ENCODE results near the gene ITGB2.

Gene ITGB2

GRCh38 chr21:44897326-44898010 lies 23.2 kb downstream of the ITGB2 start:
- no peak for DNase-seq (ENCODE audit: low read depth)

- no peak for DNase-seq (ENCODE audit: low read depth)
These were observed 24.0 kb downstream of the ITGB2 start for GRCh38 chr21:44896561-44897286.

GRCh38 chr21:44895859-44896258 lies 24.8 kb downstream of the ITGB2 start:
- no peak for DNase-seq (ENCODE audit: low read depth)

- no peak for DNase-seq (ENCODE audit: low read depth)
These were observed 25.9 kb downstream of the ITGB2 start for GRCh38 chr21:44894687-44895302.

- no peak for DNase-seq (ENCODE audit: low read depth)
These were observed 26.6 kb downstream of the ITGB2 start for GRCh38 chr21:44893948-44894656.

GRCh38 chr21:44893278-44893556 lies 27.5 kb downstream of the ITGB2 start:
- DNase-seq (ENCODE audit: low read depth), result no peak

GRCh38 chr21:44892536-44893277 lies 28.0 kb downstream of the ITGB2 start:
- DNase-seq (ENCODE audit: low read depth), result peak; percentile 33

GRCh38 chr21:44892095-44892494 lies 28.6 kb downstream of the ITGB2 start:
- no peak for DNase-seq (ENCODE audit: low read depth)

GRCh38 chr21:44891631-44892031 lies 29.1 kb downstream of the ITGB2 start:
- no peak for DNase-seq (ENCODE audit: low read depth)

- no peak for DNase-seq (ENCODE audit: low read depth)
These were observed 29.6 kb downstream of the ITGB2 start for GRCh38 chr21:44890961-44891541.

GRCh38 chr21:44890338-44890931 lies 30.3 kb downstream of the ITGB2 start:
- no peak for DNase-seq (ENCODE audit: low read depth)

GRCh38 chr21:44889625-44890337 lies 30.9 kb downstream of the ITGB2 start:
- no peak for DNase-seq (ENCODE audit: low read depth)

- DNase-seq (ENCODE audit: low read depth), result no peak
These were observed 31.8 kb downstream of the ITGB2 start for GRCh38 chr21:44888581-44889550.

- DNase-seq (ENCODE audit: low read depth), result no peak
These were observed 32.7 kb downstream of the ITGB2 start for GRCh38 chr21:44887807-44888580.

GRCh38 chr21:44887126-44887806 lies 33.4 kb downstream of the ITGB2 start:
- no peak for DNase-seq (ENCODE audit: low read depth)

- no peak for DNase-seq (ENCODE audit: low read depth)
These were observed 34.3 kb downstream of the ITGB2 start for GRCh38 chr21:44886113-44887075.

GRCh38 chr21:44885615-44886014 lies 35.1 kb downstream of the ITGB2 start:
- no peak for DNase-seq (ENCODE audit: low read depth)

Measured in iris pigment epithelial cell (primary cell).